Subcutaneous preadipocyte (primary cell): ENCODE data around the gene OR4C6. TPM values are rescaled to one million over a fixed set of nuclear protein-coding genes. Genes with fewer than 3 reads are reported as not detected.

Experiments
- total RNA-seq: library from RNA; depleted of rRNA; stranded (reverse); fragments of >200 nt; gene quantifications from 2 replicates; pipeline ENCODE4 v1.2.3, GENCODE V29; 2012

The OR4C6 gene
- total RNA-seq: not detected in 2 replicates

DNA sequence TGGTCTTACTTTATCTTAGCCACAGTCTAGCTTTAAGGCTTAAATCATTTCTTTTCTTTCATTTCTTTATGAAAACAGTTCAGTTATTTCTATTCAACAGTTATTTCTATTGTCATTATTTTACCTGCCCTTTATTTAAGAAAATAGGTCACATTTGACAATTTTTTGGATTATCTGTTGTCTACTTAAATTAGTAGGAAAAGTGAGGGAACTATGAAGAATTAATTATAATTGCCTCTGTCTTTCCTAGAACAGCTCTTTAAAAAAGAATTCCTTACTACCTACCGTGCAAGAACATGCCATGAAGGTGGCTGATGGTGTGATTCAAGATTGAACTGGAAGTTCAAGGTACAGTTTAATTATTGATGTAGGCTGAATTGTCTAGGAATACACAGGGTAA lies at the start of gene OR4C6:
Gene OR4C6 (plus strand): TSS at position 301 of the 400 bp plus-strand sequence. CDS start 2,966 bp downstream, outside the sequence.

DNA sequence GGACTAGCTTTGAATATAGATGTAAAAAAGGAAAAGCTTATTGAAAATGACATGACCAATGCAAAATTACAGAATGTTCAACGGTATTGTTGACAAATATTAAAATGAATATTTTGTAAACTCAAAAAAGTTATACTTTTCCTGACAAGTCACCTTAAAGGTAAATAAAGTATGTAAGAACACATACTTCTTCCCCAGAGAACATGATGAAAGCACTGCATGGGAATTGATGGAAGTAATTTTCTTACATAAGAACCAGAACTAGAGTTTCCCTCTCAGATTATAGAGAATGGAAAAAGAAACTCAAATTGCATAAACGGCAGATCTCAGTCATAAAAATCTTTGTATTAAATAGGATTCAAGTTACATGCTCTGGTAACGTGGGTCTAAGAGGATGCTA lies 27.2 kb upstream of the OR4C6 start, which contains the start of gene OR4P4:
Gene OR4P4 (plus strand): TSS at position 301 of the 400 bp plus-strand sequence.

DNA sequence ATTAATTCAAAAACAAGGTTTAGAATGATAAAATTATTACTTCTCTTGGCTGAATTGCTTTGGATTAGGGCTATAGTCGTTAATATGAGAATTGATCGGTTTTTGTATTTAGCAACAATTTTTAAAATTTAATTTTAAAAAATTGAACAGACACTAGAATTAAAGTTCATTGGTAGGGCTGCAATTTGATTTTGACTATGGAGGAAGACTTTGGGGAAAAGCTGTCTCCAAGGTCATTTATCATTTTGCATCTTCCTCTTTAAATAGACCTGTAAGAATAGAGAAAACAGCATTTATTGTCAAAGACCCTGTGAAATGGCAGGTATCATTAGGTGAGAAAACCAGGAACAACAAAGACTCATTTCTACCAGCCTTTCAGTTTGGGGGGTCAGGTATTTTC lies 14.0 kb upstream of the OR4C6 start, which contains the start of gene OR4S2:
Gene OR4S2 (plus strand): TSS at position 301 of the 400 bp plus-strand sequence. CDS start 2,577 bp downstream, outside the sequence.

Other genes with a start within 250 kb of the OR4C6 start
- gene OR4C15, start 107.7 kb upstream of the OR4C6 start, total RNA-seq: not detected in 2 replicates
- gene OR4C16, start 90.1 kb upstream of the OR4C6 start, total RNA-seq: not detected in 2 replicates
- not detected in 2 replicates for gene OR4C11, start 54.6 kb upstream of the OR4C6 start, total RNA-seq
- not detected in 2 replicates for gene OR4P4, start 27.1 kb upstream of the OR4C6 start, total RNA-seq
- not detected in 2 replicates for gene OR4S2, start 13.9 kb upstream of the OR4C6 start, total RNA-seq
- not detected in 2 replicates for gene OR5D13, start 111.2 kb downstream of the OR4C6 start, total RNA-seq
- not detected in 2 replicates for gene OR5D14, start 133.4 kb downstream of the OR4C6 start, total RNA-seq
- gene OR5L1, start 149.2 kb downstream of the OR4C6 start, total RNA-seq: not detected in 2 replicates
- not detected in 2 replicates for gene OR5D18, start 157.4 kb downstream of the OR4C6 start, total RNA-seq
- not detected in 2 replicates for gene OR5L2, start 165.0 kb downstream of the OR4C6 start, total RNA-seq
- gene OR5D16, start 176.6 kb downstream of the OR4C6 start, total RNA-seq: not detected in 2 replicates
- not detected in 2 replicates for gene TRIM51, start 221.1 kb downstream of the OR4C6 start, total RNA-seq